Breast epithelium (tissue), 3 donors: ENCODE measurements around the gene NCOR2.

Experiments used
- CTCF ChIP-seq, 3 donors: fragments of 450-650 bp; IDR thresholded peaks; one replicate each; pipeline ENCODE4 v1.5.1; 2016 to 2017; ENCODE audit warnings: antibody characterized with exemption in 3 of 3, mild to moderate bottlenecking in 3 of 3, moderate library complexity in 3 of 3
- POLR2A ChIP-seq: fragments of 450-650 bp; IDR thresholded peaks from one replicate; pipeline ENCODE4 v1.6.1; 2016; ENCODE audit warnings: antibody characterized with exemption, mild to moderate bottlenecking, moderate library complexity
- POLR2AphosphoS5 ChIP-seq, 3 donors: sonication (generic); formaldehyde crosslinking; IDR thresholded peaks; one replicate each; pipeline ENCODE4 v1.6.1; 2017; ENCODE audit warnings: antibody characterized with exemption in 3 of 3

GRCh38 chr12:124551268-124552144 lies 15.9 kb downstream of the NCOR2 start:
- no peak for TF ChIP-seq POLR2AphosphoS5 (IDR thresholded peaks at IDR 0.05)
- TF ChIP-seq CTCF (IDR thresholded peaks at IDR 0.05), result no peak
- TF ChIP-seq POLR2A, result no peak
